RCC 7860 (cell line): Measurements from ENCODE around the gene PEX11B.
"Not testable (repeated sequence)": the region's sequence is repeated elsewhere in the genome, so short reads cannot be mapped to it uniquely, and the experiment has no call there.

ENCODE experiments used
- DNase-seq: peaks from one replicate; pipeline ENCODE4 v3.0.0-alpha.2; 2015; ENCODE audit warnings: low spot score
- FAIRE-seq: peaks from 2 replicates; lab custom pipeline; 2012; peaks lifted over from hg19 to GRCh38; lab: Jason Lieb, UNC

Gene PEX11B

DNA sequence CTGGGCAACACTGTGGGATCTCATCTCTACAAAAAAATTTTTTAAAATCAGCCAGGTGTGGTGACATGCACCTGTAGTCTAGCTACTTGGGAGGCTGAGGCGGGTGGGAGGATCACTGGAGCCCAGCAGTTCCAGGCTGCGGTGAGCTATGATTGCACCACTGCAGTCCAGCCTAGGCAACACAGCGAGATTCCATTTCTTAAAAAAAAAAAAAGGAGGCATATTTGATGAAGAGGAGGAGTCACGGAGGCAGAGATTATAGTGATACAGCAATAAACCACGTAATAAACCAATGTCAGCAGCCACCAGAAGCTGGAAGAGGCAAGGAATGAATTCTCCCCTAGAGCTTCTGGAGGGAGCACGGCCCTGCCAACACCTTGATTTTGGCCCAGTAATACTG, 35.3 kb upstream of the PEX11B start:
- DNase-seq (no peak), FAIRE-seq (no peak)

DNA sequence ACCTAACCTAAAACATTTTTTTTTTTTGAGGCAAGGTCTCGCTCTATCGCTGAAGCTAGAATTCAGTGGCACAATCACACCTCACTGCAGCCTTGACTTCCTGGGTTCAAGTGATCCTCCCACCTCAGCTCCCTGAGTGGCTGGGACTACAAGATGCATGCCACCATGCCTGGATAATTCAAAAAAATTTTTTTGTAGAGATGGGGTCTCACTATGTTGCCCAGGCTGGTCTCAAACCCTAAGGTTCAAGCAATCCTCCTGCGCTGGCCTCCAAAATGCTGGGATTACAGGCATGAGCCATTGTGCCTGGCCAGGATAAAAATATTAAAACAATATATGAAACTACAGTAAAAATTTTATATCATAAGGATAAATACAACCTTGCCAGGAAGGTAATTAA, 34.4 kb upstream of the PEX11B start:
- DNase-seq = no peak
- FAIRE-seq = no peak

DNA sequence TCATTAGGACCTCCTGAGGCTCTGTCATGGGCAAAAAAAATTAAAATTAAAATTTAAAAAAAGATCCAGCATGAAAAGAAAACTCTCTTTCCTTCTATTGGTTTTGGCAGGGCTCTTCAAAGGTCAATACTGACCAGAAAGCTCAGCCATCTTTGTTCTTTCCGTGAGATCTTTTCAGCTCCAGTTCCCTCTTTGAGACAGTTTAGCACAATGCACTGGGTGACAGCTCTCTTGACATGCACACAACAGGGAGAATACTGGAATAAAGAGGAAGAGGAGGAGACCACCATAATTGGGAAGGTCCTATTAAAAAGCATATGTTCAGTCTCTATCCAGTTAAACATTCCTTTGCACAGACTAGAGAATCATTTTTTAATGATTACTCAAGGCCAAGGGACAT, 33.0 kb upstream of the PEX11B start:
- DNase-seq (no peak), FAIRE-seq (no peak)

- FAIRE-seq (no peak), DNase-seq (no peak)
These were observed 30.7 kb upstream of the PEX11B start for GRCh38 chr1:145949219-145949618.

DNA sequence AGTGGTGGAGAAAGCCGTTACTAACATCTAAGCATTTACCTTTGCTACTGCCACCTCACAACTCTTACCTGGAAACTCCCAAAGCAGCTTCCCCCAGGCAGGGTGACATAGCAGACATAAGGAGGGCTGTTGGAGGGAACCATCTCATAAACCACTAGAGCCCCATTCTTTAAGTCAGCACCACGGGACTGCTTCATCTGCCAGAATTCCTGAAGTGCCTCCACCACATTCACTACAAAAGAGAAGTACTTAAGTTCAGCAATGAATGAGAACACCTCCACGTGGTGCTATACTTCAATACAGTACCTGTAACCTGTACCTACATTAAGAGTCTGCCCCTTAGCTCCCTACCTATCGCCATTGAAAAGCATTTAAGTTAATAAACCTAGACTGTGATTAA, 29.0 kb upstream of the PEX11B start:
- DNase-seq (no peak), FAIRE-seq (no peak)

- no peak for FAIRE-seq
- DNase-seq = no peak
These were observed 28.0 kb upstream of the PEX11B start for GRCh38 chr1:145946477-145946986.

DNA sequence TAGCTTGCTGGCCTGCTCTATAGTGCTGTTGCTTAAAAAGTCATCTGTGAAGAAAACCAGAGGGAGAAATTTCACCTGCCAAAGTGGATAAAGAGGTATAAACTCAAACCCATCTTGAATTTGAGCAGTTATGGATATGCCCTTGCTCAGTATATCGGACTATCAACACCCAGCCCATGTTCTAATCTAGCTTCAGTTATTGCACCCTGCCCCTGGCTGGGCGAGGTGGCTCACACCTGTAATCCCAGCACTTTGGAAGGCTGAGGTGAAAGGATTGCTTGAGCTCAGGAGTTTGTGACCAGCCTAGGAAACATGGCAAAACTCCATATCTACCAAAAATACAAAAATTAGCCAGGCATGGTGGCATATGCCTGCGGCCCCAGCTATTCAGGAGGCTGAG, 26.0 kb upstream of the PEX11B start:
- DNase-seq (no peak), FAIRE-seq (no peak)

DNA sequence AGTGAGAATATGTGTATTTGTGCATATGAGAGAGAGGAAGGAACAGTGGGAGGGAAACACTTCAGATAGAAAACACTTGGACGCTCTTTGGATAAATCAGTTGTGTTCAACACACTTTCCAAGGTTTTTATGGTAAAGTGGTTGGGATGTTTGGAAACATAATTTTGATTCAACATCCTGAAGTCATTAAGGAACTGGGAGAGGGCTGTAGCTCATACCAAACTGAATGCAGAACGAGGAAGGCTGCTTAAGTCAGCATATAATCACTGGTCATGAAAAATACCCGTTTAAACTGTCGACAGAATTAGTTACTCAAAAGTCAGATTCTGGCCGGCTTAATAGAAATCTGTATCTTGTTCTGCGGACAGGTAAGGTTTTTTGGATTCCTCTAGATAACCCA, 24.4 kb upstream of the PEX11B start:
- DNase-seq (no peak), FAIRE-seq (no peak)

DNA sequence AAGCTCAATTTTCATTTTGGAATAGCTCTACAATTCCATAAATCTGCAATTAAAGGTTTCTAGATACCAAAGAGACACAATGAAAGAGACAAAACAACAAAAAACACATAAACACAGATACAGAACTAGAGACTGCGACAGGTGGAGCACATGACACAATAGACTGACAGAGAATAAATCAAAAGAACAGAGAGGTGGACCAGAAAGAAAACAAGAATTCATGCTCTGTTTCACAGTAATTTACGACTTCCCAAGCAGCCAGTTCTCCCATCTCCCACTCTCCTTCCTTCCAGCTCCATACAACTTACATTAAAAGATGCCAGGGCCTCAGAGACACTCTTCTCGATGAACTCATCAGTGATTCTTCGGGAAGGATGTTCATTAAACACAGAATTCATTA, 23.9 kb upstream of the PEX11B start:
- FAIRE-seq (no peak), DNase-seq (no peak)

DNA sequence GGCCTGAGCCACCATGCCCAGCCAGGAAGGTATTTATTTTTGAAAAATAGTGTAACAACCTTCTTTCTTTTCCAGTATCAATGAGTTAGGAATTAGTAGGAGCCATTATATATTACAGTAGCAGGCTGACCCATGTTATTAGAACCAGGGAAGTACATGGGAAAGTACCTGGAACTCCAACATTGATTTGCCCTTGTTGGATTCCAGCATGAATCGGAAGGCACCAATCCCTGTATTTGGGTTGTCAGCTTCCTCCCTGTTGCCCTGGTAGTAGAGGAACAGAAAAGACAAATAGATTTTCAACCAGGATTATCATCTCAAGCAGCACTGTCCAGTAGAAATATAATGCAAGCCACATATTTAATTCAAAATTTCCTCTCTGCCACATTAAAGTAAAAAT, 18.9 kb upstream of the PEX11B start:
- no peak for FAIRE-seq

GRCh38 chr1:145936247-145936646, 17.7 kb upstream of the PEX11B start:
- FAIRE-seq (no peak), DNase-seq (no peak)

More for the DNA sequence above, 18.9 kb upstream of the PEX11B start:
- no peak for DNase-seq

- FAIRE-seq (no peak), DNase-seq (no peak)
These were observed 17.2 kb upstream of the PEX11B start for GRCh38 chr1:145935708-145936107.

- FAIRE-seq, DNase-seq: not testable (repeated sequence)
These were observed 14.0 kb upstream of the PEX11B start for GRCh38 chr1:145932522-145933009.

DNA sequence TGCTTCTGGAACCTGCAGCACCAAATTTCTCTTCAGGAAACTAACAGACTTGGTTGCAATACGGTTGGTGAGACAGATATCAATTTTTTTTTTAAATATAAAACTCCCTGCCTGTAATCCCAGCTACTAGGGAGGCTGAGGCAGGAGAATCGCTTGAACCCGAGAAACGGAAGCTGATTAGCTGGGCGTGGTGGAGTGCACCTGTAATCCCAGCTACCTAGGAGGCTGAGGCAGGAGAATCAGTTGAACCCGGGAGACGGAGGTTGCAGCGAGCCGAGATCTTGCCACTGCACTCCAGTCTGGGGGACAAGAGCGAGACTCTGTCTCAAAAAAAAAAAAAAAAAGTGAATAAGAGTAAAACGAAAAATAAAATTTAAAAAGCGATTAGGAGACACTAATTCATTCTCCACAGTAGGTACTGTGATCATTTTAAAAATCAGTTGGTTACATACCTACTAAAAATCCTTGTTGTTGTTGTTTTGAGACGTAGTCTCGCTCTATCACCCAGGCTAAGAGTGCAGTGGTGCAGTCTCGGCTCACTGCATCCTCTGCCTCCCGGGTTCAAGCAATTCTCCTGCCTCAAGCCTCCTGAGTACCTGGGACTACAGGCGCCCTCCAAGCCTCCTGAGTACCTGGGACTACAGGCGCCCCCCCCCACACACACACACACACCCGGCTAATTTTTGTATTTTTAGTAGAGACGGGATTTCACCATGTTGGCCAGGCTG, 9.6 kb upstream of the PEX11B start:
- DNase-seq (no peak), FAIRE-seq (no peak)

- FAIRE-seq (peak; percentile 85), DNase-seq (peak; percentile 97)
These were observed 8.8 kb upstream of the PEX11B start, which contains the start of gene RBM8A for GRCh38 chr1:145927063-145927886. TSS of gene RBM8A (minus strand) at chr1:145927484. CDS start at chr1:145927426, 58 bp downstream.

- DNase-seq = no peak
- FAIRE-seq = no peak
These were observed 8.2 kb upstream of the PEX11B start for GRCh38 chr1:145926686-145927062.

DNA sequence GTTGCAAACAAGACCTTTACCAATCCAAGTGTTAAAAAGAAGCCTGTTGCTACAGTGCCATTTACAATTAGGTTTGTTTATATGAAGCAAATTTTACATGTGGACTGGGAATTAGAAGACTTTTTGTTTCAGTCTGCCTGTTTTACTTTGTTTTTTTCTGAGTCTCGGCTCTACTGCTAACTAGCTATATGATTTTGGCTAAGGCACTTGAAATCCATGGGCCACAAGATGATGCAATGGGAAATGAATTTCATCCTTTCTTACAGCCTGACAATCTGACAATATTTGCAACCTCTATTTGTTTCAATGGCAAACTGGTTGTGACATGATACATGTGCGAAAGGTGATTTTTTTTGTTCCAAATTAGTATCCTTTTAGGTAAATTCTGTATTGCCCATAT, 3.7 kb upstream of the PEX11B start:
- FAIRE-seq (no peak), DNase-seq (no peak)

DNA sequence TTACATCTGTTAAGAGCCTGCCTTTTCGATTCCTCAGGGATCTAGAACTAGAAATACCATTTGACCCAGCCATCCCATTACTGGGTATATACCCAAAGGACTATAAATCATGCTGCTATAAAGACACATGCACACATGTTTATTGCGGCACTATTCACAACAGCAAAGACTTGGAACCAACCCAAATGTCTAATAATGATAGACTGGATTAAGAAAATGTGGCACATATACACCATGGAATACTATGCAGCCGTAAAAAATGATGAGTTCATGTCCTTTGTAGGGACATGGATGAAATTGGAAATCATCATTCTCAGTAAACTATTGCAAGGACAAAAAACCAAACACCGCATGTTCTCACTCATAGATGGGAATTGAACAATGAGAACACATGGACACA, 1.8 kb upstream of the PEX11B start:
- FAIRE-seq, DNase-seq: not testable (repeated sequence)

- DNase-seq (peak; percentile 78), FAIRE-seq (peak; percentile 7)
These were observed 749 bp upstream of the PEX11B start for GRCh38 chr1:145918992-145919939.

DNA sequence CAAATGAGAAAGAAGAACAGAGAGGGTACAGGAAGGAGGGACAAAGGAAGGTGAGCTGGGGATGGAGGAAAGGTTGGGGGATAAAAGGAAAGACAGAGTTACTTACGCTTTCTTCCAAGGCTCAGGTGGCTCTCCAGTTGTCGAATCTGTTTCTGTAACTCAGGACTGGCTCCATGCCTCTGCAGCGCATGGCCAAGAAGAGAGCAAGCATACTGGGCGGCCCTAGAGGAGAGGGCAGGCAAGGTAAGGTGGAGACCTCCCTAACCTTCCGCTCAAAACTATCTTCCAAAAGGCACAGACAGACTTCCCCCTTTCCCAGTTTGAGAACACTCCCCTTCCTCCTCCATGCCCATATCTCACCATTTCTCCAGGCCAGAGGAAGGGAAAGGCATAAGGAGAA, 922 bp downstream of the PEX11B start:
- no peak for FAIRE-seq
- no peak for DNase-seq

DNA sequence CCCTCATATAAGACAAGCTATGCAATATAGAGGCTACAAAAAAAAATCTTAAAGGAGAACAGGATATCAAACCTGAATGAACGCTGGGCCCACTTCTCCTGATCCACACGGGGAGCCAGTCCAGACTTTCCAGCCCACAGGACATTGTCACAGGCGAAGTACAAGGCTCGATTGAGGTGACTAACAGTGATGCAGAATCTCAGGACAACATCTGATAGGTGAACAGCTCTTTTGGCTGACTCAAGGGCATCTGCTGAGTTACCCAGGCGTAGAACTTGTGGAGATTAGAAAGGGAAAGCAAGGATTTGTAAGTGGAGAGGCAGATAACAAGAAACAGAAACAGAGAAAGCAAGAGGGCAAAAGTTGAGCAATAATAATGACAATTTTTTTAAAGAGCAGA, 1.8 kb downstream of the PEX11B start:
- DNase-seq (peak; percentile 83), FAIRE-seq (peak; percentile 55)
